HepG2 (cell line): ENCODE results near the gene BMX. TPM values are rescaled to one million over a fixed set of nuclear protein-coding genes. Genes with fewer than 3 reads are reported as not detected.

Experiments used
- ATAC-seq: fragments of 200-7000 bp; cut with Tn5 transposase; 3 replicates; pipeline ENCODE4 v1.9.1; 2020; ENCODE audit warnings: mild to moderate bottlenecking, moderate library complexity
- BruUV-seq: library from RNA; stranded (reverse); fragments of 400-500 nt; replicated peaks from 2 replicates; lab custom pipeline; 2021; lab: Mats Ljungman, UMichigan
- CTCF ChIA-PET: fragments of 300-600 bp; formaldehyde crosslinking; extraction: SDS; loops from one replicate; lab custom pipeline; 2021; ENCODE audit warnings: low total read pairs, inconsistent platforms, low intra/inter-chr PET ratio; lab: Yijun Ruan, JAX
- POLR2A ChIA-PET: fragments of 350-600 bp; sonication (Branson Sonifier 250); formaldehyde crosslinking; loops from one replicate; lab custom pipeline; 2020; ENCODE audit warnings: antibody characterized with exemption, inconsistent platforms; lab: Yijun Ruan, JAX
- DNase-seq: peaks from one replicate; pipeline ENCODE4 v3.0.0-alpha.2; 2015; ENCODE audit warnings: low spot score
- FAIRE-seq: peaks from 3 replicates; lab custom pipeline; 2011; peaks lifted over from hg19 to GRCh38; lab: Jason Lieb, UNC
- H2AFZ ChIP-seq: one replicate; pipeline ENCODE4 v1.6.1; 2011; ENCODE audit warnings: low read length, inconsistent platforms
- H3K27ac ChIP-seq: fragments of 300-600 bp; 3 replicates; pipeline ENCODE4 v1.8.0; 2011; ENCODE audit warnings: mixed run types, mild to moderate bottlenecking, mixed read lengths, low read length, inconsistent platforms; ENCODE audit not compliant: insufficient read depth; ENCODE audit errors: extremely low read length
- H3K27me3 ChIP-seq, 2 experiments: fragments of 200-600 bp in 1 of 2; 2 replicates in 1 of 2; 3 replicates in 1 of 2; pipeline versions ENCODE4 v1.6.0 to v1.8.0; 2011; ENCODE audit warnings: low read length in 2 of 2, mild to moderate bottlenecking in 2 of 2, moderate library complexity in 2 of 2, inconsistent platforms in 1 of 2; ENCODE audit not compliant: insufficient read depth in 2 of 2, control insufficient read depth in 1 of 2
- H3K36me3 ChIP-seq, 2 experiments: fragments of 200-600 bp in 1 of 2; replicated peaks in 1 of 2; 2 replicates in 1 of 2; 3 replicates in 1 of 2; pipeline versions ENCODE4 v1.5.1 to v1.8.0; 2011; ENCODE audit warnings: low read length in 2 of 2, inconsistent platforms in 1 of 2; ENCODE audit not compliant: insufficient read depth in 2 of 2, control insufficient read depth in 1 of 2
- H3K4me1 ChIP-seq: 2 replicates; pipeline ENCODE4 v1.5.1; 2012; ENCODE audit warnings: low read length, inconsistent platforms; ENCODE audit not compliant: insufficient read depth
- H3K4me2 ChIP-seq: 2 replicates; pipeline ENCODE4 v1.6.0; 2011; ENCODE audit warnings: low read depth, low read length, inconsistent platforms
- H3K4me3 ChIP-seq, 3 experiments: fragments of 200-600 bp in 1 of 3; sonication (generic), shearing (Covaris generic) in 1 of 3; replicated peaks in 1 of 3; 2 replicates each; pipeline ENCODE4 v1.5.1; 2011 to 2016; ENCODE audit warnings: low read length in 3 of 3, inconsistent platforms in 2 of 3, low read depth in 2 of 3, mild to moderate bottlenecking in 2 of 3, control low read depth in 1 of 3, mixed read lengths in 1 of 3; ENCODE audit not compliant: insufficient read depth in 1 of 3
- H3K79me2 ChIP-seq: one replicate; pipeline ENCODE4 v1.6.1; 2011; ENCODE audit warnings: low read length, inconsistent platforms; ENCODE audit not compliant: insufficient read depth
- H3K9ac ChIP-seq: 2 replicates; pipeline ENCODE4 v1.6.0; 2011; ENCODE audit warnings: mild to moderate bottlenecking, low read depth, low read length, inconsistent platforms; ENCODE audit not compliant: insufficient read depth
- H3K9me3 ChIP-seq: 2 replicates; pipeline ENCODE4 v1.5.1; 2012; ENCODE audit warnings: mild to moderate bottlenecking, low read length
- H4K20me1 ChIP-seq: 2 replicates; pipeline ENCODE4 v1.6.0; 2011; ENCODE audit warnings: inconsistent platforms, mild to moderate bottlenecking, low read length, moderate library complexity; ENCODE audit not compliant: insufficient read depth
- CCDC6 ChIP-seq: sonication (generic); formaldehyde crosslinking; IDR thresholded peaks from 2 replicates; pipeline ENCODE4 v1.8.1; 2022; ENCODE audit warnings: mild to moderate bottlenecking, missing genetic modification reagents, moderate library complexity
- WGBS: methylation state at CpG from one replicate; pipeline ENCODE4 v1.1.6; 2017; ENCODE audit warnings: low lambda C conversion rate; 5-methylcytosine and 5-hydroxymethylcytosine counted together
- in situ Hi-C: cut with HindIII; loops from 2 replicates; pipeline ENCODE4 v1.10.0; 2017; ENCODE audit warnings: low pct_unique_long_range_greater_than_20kb; ENCODE audit not compliant: extremely low pct_ligation_motif_present
- intact Hi-C: fragments of 100-400 bp; cut with micrococcal nuclease; formaldehyde crosslinking; loops from one replicate; pipeline ENCODE4 v1.10.0; 2022; ENCODE audit not compliant: unreplicated experiment
- polyA plus RNA-seq, 8 experiments: library from polyadenylated mRNA; depleted of rRNA in 3 of 8; stranded (reverse) in 7 of 8; unstranded in 1 of 8; fragments of >200 nt; fragmentation: Illumina TruSeq in 4 of 8; extraction: Trizol in 4 of 8; gene quantifications; 2 replicates each; pipeline versions ENCODE4 v1.2.1 to v1.2.3, GENCODE V29; 2011 to 2016; ENCODE audit warnings: low read depth in 4 of 8, missing spikeins in 1 of 8, mixed read lengths in 1 of 8; ENCODE audit not compliant: insufficient read depth in 1 of 8
- total RNA-seq, 5 experiments: library from RNA; depleted of rRNA; stranded (reverse); fragments of >200 nt; fragmentation: Illumina TruSeq; extraction: Trizol; gene quantifications; 2 replicates each; pipeline ENCODE4 v1.2.3, GENCODE V29; 2016; ENCODE audit warnings: low read depth in 1 of 5
- TF ChIP-seq, protein P1 (sequence below): sonication (generic); formaldehyde crosslinking; IDR thresholded peaks from 2 replicates; pipeline ENCODE4 v1.8.1; 2023; ENCODE audit warnings: mild to moderate bottlenecking, moderate library complexity, missing genetic modification reagents
- TF ChIP-seq, protein P2 (sequence below): sonication (generic); formaldehyde crosslinking; conservative IDR thresholded peaks from 2 replicates; pipeline ENCODE4 v1.4.0; 2020; ENCODE audit warnings: mild to moderate bottlenecking, missing genetic modification reagents, moderate library complexity
- TF ChIP-seq, protein P3 (sequence below): sonication (generic); IDR thresholded peaks from 2 replicates; pipeline ENCODE4 v1.6.1; 2016; ENCODE audit warnings: low read depth, borderline replicate concordance

The BMX gene
- total and polyA plus RNA-seq, 2 of the 13 experiments (the other 11 are each of a cell fraction or from before 2014, with no cell fraction given), result not detected

DNA sequence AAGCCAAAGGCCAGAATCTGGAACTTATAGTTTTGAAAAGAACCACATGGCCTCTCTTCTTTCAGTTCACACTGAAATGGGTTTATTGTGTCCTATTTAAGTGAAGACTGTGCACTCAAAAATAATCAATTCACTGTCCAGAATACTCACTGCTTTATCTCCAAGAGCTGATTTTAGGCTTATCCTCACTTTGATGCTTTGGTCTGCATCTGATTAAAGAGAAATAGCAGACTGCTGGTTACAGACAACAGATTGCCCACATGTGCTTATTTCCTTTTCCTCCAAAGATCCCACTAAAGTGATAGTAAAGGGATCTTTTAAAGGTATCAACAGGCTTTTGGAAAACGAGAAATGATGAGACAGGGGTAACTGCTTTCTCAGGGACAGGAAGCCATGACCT, 69.5 kb downstream of the BMX start:
- WGBS, result 5% methylated on average over 1 of the region's 1 CpG
- BruUV-seq, result no TSS peak
- H3K4me2 ChIP-seq, result no peak overlapping the region
- in situ Hi-C loops (no loop called here), intact Hi-C loops (no loop called here)
- no peak overlapping the region for H3K27ac ChIP-seq
- H3K9ac ChIP-seq, result no peak overlapping the region
- H3K79me2 ChIP-seq, result no peaks in the 10 kb centered on the region
- DNase-seq, result no peak
- H4K20me1 ChIP-seq, result no peaks in the 10 kb centered on the region
- H3K27me3 ChIP-seq, result no peaks in the 10 kb centered on the region
- no peaks in the 10 kb centered on the region for H3K36me3 ChIP-seq
- no peak for FAIRE-seq
- POLR2A ChIA-PET, result no interaction called here
- TF ChIP-seq, protein P1, sequence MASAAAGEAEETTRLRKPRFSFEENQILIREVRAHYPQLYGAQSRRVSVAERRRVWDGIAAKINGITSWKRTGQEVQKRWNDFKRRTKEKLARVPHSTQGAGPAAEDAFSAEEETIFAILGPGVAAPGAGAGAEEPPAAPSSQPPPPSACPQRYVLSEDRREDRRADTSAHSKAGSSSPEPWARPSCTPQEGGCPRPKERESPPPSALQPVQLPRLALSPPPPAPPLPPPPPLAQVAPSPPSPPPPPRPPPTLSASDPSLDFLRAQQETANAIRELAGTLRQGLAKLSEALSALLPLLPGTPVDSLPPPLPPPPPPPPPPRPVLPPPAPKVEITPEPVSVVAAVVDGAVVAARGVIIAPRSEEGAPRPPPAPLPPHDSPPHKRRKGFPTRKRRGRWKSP (CRISPR knock-in tag), result no peak
- TF ChIP-seq, protein P2, sequence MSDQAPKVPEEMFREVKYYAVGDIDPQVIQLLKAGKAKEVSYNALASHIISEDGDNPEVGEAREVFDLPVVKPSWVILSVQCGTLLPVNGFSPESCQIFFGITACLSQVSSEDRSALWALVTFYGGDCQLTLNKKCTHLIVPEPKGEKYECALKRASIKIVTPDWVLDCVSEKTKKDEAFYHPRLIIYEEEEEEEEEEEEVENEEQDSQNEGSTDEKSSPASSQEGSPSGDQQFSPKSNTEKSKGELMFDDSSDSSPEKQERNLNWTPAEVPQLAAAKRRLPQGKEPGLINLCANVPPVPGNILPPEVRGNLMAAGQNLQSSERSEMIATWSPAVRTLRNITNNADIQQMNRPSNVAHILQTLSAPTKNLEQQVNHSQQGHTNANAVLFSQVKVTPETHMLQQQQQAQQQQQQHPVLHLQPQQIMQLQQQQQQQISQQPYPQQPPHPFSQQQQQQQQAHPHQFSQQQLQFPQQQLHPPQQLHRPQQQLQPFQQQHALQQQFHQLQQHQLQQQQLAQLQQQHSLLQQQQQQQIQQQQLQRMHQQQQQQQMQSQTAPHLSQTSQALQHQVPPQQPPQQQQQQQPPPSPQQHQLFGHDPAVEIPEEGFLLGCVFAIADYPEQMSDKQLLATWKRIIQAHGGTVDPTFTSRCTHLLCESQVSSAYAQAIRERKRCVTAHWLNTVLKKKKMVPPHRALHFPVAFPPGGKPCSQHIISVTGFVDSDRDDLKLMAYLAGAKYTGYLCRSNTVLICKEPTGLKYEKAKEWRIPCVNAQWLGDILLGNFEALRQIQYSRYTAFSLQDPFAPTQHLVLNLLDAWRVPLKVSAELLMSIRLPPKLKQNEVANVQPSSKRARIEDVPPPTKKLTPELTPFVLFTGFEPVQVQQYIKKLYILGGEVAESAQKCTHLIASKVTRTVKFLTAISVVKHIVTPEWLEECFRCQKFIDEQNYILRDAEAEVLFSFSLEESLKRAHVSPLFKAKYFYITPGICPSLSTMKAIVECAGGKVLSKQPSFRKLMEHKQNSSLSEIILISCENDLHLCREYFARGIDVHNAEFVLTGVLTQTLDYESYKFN (CRISPR knock-in tag), result no peak
- TF ChIP-seq, protein P3, sequence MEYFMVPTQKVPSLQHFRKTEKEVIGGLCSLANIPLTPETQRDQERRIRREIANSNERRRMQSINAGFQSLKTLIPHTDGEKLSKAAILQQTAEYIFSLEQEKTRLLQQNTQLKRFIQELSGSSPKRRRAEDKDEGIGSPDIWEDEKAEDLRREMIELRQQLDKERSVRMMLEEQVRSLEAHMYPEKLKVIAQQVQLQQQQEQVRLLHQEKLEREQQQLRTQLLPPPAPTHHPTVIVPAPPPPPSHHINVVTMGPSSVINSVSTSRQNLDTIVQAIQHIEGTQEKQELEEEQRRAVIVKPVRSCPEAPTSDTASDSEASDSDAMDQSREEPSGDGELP, result no peak
- TF ChIP-seq CCDC6 (CRISPR knock-in tag), result no peak
- no peaks in the 10 kb centered on the region for H3K9me3 ChIP-seq
- CTCF ChIA-PET, result no interaction called here
- ATAC-seq, result no peak
- H3K4me3 ChIP-seq, result no peak overlapping the region
- H3K4me1 ChIP-seq, result peaks cover 14% of the 10 kb centered on the region
- H2AFZ ChIP-seq, result no peak overlapping the region
